HG03139 (cell line): ENCODE measurements around the gene TNFRSF25.

Experiments
- ATAC-seq: cut with Tn5 transposase; IDR thresholded peaks from one replicate; pipeline ENCODE4 v1.9.1; 2021; ENCODE audit not compliant: unreplicated experiment

TNFRSF25 gene, protein sequence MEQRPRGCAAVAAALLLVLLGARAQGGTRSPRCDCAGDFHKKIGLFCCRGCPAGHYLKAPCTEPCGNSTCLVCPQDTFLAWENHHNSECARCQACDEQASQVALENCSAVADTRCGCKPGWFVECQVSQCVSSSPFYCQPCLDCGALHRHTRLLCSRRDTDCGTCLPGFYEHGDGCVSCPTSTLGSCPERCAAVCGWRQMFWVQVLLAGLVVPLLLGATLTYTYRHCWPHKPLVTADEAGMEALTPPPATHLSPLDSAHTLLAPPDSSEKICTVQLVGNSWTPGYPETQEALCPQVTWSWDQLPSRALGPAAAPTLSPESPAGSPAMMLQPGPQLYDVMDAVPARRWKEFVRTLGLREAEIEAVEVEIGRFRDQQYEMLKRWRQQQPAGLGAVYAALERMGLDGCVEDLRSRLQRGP

DNA sequence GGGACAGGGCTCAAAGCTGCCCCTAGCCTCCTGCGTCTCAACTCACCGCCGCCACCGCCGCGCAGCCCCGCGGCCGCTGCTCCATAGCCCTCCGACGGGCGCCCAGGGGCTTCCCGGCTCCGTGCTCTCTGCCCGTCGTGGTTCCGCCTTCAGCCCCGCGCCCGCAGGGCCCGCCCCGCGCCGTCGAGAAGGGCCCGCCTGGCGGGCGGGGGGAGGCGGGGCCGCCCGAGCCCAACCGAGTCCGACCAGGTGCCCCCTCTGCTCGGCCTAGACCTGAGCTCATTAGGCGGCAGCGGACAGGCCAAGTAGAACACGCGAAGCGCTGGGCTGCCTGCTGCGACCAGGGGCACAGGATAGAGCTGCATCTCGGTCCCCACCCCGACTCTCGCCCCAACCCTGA is at the start of gene TNFRSF25:
TNFRSF25 (minus strand) TSS at position 151 of the 400 bp plus-strand sequence; CDS start at position 85, 66 bp downstream.
- no peak for ATAC-seq

DNA sequence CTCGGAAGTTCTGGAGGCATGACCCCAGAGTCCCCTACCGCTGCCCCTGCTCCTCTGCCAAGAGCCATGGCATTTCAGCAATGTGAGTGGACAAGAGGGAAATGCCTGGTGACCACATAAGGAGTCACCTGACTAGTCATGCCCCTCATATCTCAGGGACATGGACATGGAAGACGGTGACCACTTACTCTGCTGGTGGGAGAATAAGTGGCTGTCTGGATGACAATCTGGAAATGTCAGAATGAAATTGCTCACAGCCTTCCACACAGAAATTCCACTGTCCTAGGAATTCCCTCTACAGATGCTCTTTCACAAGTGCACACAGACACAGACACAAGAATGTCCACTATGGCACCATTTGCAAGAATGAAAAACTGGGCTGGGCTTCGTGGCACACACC is 49.8 kb upstream of the TNFRSF25 start:
- ATAC-seq = no peak

DNA sequence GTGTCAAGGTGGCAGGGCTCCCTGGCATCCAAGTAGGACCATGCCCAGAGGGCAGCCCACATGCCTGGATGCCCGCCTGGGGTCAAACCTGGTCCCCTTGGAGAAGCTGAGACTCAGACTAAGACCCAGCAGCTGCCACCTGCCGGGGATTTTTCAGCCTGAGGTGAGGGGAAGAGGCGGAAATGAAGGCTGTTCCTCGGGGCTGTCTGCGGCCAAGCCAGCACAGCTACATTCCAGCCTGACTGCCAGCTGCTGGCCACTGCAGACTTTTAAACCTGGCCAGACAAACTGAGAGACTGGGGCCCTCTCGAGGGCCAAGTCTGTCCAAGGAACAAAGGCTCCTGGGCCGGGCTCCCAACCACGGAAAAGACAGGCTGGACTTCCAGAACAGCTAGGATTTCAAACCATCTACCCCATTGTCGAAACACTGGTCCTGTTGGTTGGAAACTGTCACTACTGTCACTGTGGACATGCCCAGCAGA is 47.4 kb upstream of the TNFRSF25 start:
- ATAC-seq = no peak

DNA sequence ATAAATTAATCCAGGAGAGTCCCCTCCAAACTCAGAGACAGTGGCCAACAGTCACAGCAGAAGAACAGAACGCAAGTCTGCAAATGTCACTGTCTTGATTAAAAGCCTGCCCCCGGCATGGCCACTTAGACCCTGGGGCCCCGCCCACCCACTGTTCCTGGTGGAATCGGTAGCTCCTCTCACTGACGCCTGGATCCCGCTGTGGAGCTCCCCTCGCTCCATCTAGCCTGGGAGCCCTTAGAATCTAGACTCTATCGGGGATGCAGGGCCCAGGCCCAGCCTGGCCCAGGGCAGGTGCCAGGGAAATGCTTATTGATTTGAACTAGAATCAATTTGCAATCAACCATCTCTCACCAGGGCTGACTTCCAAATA is 46.9 kb upstream of the TNFRSF25 start:
- no peak for ATAC-seq

DNA sequence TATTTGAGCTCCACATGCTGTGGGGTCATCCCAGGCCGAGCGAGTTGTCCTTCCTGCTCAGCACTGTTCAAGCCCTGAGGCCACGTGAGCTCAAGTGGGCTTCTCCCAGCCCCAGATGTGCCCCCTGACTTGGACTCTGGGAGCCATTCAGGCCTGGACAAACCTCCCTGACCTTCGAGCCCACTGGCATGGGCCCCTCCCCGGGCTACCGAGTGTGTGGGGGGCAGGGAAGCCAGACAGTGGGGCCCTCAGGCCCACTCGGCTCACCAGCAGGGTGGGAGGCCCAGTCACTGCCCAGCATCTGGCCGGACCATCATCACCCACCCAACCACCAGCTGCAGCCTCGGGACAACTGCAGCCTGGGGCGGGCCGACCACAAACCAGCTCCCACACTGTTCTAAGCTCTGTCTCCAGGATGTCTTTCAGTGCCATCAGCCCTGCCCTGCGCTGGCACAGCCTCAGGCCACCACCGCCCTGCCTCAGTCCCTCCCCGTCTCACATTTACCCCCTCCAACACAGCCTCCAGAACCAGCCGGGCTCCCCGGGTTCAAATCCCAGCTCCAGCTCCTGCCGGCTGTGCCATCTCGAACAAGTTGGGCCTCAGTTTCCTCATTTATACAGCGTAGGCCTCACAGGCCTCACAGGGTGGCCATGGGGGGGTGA is 46.4 kb upstream of the TNFRSF25 start:
- no peak for ATAC-seq

DNA sequence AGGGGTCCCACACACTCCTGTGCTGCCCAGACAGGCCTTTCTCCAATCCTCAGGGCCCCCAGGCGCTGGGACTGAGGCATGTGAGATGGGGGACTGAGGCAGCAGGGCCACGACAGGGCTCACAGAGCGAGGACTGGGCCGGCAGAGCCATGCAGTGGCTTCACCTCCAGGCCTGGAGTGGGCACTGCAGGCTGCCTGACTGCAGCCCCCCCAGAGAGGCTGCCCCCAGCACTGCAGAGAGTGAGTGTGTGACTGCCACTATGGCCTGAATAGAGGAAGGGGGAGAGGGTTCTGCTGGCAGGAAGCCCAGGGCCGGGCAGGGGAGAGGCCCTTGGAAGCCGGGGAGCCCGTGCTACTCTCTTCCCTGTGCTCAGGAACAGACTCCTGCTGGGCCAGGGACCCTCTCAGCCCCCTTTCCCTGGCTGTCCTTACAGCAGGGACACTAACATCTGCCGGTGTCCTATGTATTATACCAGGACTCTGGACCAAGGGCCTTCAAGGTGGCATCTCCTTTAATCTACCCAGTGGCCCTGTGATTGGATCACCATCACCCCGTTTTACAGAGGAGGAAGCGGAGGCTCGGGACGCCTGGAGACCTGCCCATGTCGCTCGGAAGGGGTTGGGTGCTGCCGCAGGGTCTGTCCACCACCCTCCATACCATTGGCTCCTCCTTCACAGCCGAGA is 45.7 kb upstream of the TNFRSF25 start:
- no peak for ATAC-seq

DNA sequence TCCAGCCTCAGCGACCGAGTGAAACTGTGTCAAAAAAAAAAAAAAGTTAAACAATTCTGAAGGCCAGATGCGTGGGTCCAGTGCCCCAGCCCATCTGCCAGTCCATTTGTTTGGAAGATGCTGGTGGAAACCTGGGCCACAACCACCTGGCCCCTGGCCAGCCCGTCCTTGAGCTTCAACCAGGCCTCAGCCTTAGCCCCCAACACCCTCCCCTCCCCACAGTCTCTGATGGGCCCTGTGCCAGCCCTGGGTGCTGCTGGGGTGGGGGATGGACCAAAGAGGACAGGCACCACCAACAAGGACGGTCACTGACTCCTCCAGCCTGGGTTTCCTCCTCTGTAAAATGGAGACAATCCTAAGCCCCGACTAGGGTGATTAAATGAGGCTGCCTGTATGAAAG is 45.1 kb upstream of the TNFRSF25 start:
- ATAC-seq = no peak

DNA sequence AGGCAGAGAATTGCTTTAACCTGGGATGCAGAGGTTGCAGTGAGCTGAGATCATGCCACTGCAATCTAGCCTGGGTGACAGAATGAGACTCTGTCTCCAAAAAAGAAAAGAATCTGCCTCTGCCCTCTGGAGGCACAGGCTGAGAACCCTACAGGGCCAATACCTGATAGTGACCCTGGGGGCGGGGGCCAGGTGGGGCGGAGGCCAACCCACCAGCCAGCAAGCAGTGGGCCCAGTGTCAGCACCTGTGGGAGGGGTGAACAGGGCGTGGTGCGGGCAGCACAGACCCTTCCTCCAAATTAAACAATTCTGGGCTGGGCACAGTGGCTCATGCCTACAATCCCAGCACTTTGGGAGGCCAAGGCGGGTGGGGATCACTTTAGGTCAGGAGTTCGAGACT is 44.5 kb upstream of the TNFRSF25 start:
- no peak for ATAC-seq

DNA sequence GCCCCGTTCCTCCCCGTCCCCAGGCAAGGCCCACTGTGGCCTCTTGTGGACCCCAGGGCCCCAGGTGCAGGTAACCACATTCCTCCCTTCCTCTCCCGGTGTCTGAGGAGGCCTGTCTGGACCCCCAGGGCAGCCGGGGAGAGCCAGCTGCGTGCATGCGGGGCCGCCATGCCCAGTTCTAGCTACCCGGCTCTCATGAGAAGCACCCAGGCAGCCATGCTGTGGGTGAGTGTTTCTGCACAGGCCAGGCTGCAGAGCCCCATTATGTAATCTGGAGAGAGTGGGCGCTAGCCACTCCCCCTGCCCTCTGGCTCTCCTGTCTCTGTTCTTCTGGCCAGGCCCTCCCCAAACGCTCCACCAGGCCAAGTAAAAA is 43.9 kb upstream of the TNFRSF25 start:
- ATAC-seq = no peak

DNA sequence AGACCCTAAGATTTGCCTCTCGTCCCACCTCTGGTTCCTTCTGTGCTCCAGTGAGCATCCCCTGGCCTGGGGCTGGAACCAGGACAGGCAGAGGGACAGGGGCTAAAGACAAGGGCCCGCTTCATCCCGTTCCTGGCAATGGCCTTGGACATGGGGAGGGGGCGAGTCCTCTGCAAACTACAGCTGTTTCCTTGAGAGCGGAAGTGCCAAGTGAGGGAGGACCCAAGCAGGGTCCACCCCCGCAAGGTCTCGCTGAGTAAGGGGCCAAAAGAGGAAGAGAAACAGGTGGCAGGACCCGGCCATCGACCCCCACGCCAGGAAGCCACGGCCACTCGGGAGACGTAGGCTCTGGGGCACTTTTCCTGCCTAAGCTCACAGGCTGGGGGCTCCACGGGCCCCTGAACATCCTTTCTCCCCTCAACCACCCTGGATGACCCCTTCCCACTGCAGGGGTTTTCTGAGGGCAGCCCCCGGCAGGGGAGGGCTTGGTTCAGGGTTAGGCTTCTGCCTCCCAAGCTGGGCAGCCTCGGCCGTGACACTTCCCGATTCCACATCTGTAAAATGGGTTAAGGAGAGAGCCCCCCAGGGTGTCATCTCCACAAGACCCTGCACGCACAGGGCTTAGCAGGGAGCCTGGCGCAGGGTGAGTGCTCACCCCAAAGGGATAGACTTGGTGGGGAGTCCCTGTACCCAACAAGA is 43.4 kb upstream of the TNFRSF25 start:
- ATAC-seq = no peak

DNA sequence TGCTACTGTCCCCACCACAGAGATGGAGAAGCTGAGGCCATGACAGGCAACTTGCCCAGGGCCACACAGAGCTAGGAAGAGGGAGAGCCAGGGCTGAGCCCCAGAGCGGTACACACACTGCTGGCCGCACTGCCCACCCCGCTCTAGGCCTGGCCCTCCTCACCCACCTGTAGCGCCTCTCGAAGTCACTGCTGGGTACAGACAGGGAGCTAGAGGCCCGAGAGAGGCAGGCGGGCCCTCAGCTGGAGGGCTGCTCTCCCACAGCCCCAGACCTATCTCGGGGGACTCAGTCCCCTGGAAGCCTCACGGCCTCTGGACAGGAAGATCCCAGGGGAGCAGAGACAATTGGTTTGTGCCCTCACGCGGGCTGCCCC is 42.8 kb upstream of the TNFRSF25 start:
- ATAC-seq = no peak

DNA sequence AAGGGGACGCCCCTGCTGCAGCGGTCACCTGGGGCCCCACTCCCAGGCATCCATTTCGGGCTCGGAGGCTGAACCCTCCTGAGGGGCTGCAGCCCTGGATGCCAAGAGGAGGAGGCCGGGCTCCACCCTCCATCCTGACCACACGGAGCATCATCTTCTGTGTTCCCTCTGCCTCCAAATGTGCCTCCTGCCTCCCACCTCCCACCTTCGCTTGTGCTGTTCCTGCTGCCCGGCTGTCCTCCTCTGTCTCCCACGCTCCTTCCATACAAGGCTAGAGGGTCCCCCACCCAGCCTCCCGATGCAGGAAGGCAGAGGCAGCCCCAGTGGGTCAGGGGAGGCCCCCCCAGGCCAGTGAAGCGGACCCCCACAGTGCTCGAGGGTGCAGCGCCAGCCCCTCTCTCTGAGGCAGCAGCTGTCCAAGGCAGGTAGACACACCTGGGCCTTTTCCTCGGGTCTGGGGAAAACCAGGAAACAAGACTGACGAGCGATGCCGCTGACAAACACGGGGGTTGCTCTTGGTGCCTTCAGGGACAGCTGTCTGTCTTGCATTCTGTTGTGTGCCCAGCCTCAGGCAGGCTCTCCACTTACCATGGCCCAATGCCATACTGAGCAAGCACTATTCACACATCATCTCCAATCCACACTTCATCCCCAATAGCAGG is 42.3 kb upstream of the TNFRSF25 start:
- ATAC-seq = no peak

DNA sequence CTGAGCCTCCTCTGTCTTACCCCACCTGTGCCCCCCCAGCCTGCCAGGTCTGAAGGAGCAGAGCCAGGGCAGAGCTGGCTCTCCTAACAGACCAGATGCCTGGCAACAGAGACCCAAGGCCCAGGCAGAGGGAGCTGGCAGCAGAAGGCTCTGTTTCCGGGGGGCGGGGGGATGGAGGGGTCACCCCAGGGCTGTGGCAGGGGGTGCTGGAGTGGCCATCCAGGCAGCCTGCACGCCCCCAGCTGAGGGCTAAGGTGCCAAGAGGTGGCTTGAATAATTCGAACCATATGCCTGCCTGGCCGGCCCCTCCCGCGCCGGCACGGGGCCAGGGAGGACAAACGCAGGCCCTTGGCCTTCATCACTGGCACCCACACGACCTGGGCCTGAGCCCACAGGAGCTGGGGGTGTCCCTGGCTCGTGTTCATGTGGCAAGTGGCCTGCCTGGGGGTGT is 41.5 kb upstream of the TNFRSF25 start:
- no peak for ATAC-seq

DNA sequence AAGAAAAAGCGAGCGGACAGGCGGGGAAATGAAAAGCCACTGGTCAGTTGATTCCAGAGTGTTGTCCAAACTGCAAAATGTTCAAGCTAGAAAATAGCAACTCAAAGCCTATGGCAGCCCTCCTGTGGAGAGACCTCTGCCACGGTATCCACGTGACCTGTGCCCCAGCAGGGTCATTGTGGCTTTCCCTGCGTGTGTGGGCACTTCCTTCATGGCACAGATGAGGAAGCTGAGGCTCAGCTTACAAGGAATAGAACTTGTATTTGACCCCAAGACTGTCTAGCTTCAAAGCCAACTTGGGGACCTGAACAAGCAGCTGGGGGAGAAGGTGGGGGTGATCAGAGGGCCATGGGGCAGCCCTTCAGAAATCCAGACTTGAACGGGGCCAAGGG is 41.1 kb upstream of the TNFRSF25 start:
- no peak for ATAC-seq

DNA sequence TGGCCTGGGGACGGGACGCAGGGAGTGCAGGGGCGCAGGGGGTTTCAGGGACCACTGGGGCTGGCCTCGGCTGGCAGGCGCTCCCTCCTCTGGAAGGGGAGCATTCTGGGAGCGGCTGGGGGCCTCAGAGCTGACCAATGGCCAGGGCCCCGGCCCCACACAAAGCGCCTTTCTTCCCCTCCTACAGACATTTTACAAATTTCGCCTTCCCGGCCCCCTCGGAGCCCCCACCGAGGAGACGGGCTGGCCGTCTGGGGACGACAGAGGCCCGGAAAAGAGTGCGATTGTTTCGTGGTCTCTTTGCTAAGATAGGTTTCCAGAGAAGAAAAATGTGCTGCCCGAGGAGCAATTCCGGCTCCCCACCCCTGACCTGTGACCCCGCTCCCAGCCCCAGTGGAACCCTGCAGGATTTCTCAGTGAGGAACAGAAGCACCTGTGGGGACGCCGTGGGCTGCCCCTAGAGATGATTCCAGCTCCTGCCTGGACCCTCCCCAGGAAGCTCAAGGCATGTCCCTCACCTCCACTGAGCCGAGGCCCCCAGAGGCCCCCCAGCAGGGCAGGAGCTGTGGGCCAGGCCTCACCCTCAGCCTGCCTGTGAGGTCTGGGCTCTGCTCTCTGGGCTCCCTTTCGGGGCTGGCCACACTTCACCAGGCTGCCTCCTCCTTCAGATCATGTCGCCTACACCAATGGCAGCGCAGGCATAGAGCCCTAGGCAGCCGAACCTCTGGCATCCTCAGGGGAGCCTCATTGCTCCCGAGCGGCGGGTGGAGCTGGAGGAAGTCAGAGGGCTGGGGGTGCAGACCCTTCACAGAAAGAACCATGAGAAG is 40.5 kb upstream of the TNFRSF25 start:
- ATAC-seq = no peak

DNA sequence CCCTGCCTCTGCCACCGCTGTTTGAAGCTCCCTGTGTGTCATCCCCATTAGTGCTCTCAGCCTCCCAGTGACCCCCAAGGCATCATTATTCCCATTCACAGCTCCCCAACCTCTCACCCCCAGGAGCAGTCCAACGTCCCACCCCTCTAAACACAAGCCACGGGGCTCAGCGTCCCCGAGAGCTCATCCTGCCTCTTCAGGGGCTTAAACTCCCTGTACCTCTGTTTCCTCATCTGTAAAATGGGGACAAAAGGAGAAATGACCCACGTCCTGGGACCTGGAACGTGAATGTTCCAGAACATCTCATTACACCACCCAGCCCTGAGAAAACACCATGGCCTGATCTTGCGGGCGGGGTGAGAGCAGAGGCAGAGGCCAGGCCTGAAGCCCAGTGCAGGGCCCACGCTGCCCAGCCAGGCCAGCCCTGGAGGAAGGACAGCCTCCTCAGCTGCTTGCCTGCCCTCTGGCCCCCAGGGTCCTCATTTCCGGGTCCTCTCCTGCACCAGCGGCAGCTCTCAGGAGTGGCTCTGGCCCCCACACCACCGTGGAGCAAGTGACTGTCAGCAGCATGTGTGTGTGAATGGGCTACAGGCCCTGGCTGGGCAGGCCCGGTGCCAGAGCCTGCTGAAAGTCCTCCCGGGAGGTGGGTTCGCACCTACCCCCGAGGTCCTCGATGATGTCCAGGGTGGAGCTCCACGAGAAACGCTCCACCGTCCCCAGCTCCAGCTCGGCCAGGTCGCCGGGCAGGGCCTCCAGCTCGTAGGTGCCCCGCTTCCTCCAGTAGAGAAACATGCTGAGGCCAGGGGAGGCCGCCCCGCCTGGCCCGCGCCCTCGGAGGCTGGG is 39.6 kb upstream of the TNFRSF25 start:
- no peak for ATAC-seq

DNA sequence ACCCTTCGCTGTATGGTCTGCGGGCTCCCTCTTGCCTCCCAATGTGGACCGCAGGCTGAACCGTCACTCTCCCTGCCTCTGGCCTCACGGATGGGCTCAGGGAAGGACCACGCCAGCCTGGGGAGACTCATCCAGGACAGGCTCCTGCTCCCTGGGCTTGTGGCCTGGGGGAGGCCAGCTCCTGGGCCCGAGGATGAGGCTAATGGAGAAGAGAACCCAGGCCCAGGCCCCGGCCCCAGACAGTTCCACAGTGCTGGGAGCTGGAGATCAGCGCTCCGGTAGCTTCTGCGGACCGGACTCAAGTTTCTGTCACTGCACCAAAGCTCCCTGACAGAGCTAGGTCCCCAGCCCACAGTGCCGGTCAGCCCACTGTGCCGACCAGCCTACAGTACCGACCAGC is 38.9 kb upstream of the TNFRSF25 start:
- ATAC-seq = no peak

DNA sequence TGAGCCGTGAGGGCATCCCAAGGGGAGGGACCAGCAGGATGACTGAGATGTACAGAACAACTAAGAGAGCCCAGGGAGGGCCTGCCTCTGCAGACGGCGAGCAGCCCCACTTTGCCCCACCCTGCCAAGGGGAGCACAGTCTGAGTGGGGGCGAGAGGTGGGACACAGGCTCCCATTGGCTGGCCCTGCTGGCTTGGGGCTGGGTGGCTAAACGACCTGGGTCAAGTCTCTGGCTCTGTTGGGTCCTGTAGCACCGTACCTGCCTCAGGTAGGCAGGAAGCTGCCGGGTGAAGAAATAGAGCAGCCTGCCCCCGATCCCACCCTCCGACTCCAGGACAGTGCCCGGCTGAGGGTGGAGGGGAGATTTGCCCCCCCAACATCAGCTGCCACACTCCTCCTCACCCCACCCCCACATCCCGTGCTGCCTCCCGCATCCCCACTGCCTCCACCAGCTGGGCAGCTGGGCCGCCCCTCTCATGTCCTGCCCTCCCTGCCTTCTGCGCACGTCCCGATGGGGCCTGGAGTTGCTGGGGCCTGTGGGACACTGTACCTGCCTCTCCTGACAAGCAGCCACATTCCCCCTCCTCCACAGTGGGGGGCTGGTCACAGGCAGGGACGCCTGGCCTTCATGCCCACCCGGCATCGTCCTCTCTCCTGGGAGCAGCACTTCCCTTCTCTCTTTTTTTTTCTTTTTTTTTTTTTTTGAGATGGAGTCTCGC is 38.1 kb upstream of the TNFRSF25 start:
- no peak for ATAC-seq
